Stimulated activated CD4-positive, alpha-beta T cell treated with anti-CD3 and anti-CD28 coated beads, TNF-alpha, amount 100 ng/mL, for 4 hours (primary cell): ENCODE measurements around the gene UQCR10.

Experiments
- DNase-seq, 3 experiments: peaks; one replicate each; pipeline ENCODE4 v3.0.0-alpha.2; 2020; ENCODE audit warnings: low read depth in 3 of 3

Gene UQCR10

DNA sequence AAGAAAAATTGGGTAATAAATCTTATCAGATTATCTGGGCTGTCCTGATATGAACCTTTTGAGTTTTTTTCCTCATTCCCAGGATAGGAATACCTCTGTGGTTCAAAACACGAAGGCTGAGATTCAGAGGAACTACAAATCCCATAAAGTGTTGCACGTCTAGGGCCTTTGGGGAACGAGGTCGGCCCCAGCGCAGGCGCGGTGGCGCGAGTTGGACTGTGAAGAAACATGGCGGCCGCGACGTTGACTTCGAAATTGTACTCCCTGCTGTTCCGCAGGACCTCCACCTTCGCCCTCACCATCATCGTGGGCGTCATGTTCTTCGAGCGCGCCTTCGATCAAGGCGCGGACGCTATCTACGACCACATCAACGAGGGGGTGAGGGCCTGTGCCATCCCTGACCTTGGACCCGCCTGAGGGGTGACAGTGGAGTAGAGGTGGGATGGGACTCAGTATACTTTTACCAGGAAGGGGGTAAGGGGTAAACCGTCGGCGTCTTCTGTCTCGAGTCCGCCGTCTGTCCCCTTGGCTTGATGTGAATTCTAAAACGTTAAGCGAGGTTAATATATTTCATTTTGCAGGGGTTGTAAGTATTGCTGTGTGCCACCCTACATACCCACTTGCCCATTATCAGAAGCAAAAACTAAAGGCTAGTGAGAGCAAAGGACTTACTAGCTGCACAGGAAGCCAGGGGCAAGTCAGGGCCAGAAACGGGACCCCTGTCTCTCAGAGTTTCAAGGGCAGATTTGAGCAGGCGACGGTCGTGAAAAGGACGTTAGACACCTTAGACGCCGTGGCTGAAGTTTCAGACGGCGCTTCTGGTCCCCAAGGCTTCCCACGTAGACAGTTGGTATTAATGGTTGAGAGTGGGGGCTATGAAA is at the start of gene UQCR10:
TSS of gene UQCR10 (plus strand) at position 199 of the 881 bp plus-strand sequence. CDS start at position 229, 30 bp downstream.
- DNase-seq: peak; percentile 82 to 88 (median 84)

GRCh38 chr22:29717789-29718188 is 49.4 kb upstream of the UQCR10 start:
- no peak for DNase-seq

GRCh38 chr22:29718949-29719898 is 47.9 kb upstream of the UQCR10 start:
- DNase-seq: no peak

GRCh38 chr22:29719899-29720645 is 47.1 kb upstream of the UQCR10 start, which contains the start of gene CABP7:
Gene CABP7, plus strand, starts transcription at chr22:29720003. Its CDS starts 422 bp downstream, at chr22:29720425.
- DNase-seq: no peak

DNA sequence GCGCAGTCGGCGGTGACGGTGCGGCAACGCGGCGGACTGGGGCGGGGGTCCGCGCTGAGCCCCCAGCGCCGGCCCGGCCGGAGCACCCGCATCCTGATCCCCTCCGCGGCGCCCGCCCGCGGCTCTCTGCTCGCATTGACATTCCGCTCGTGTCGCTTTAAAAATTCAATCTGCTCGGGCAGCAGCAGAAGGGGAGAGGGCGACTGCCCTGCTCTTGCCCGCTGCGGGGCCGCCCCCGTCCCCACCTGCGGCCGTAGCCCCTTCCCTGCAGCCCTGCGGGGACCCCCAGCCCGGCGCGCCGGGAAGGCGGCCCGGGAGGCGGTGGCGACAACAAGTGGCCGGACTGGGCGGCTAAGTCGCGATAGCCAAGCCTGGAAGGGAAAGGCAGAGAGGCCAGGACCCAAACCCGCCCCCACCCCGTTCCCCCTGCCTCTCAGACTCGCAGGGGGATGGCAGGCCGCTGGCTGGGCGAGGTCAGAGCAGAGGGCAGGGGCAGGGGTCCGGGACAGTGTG is 46.3 kb upstream of the UQCR10 start:
- DNase-seq: no peak

GRCh38 chr22:29722151-29722550 is 45.0 kb upstream of the UQCR10 start:
- no peak for DNase-seq

- DNase-seq: no peak
Measured at GRCh38 chr22:29722587-29722986, 44.6 kb upstream of the UQCR10 start.

DNA sequence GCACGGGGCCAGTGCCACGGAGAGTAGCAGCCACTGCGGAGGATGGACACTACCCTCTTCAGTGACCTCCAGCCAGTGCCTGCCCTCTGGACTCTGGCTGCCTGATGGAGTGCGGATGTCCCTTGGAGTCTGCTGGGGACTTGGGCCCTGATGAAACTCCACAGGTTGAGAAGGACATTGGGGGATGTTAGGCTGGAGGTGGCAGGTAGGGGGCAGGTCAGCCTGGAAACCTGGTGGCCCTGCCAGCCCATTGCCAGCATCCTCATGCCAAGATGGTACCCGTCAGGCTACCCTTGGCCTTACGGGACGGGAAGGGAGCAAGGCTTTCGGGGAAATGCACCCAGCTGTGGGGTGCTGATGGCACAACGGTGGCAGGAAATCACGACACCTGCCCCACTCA is 43.4 kb upstream of the UQCR10 start:
- no peak for DNase-seq

GRCh38 chr22:29724843-29725242 is 42.3 kb upstream of the UQCR10 start:
- no peak for DNase-seq

DNA sequence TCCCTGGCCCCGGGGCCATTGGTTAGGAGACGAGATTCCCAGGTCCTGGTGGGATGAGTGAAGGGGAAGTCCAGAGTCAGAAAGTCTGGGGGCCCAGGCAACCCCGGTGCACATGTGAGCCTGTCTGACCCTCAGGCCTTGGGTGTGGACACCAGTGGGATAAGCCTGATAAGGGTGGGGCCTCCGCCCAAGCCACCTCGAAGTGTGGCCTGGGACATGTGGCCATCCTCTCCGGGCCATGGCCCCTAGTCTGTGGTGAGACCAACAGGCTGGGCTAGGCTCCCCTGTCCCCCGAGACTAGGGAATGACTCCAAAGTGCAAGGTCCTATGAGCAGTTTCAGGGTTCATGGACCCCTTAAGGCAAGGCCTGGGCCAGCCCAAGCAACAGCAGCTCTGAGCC is 41.1 kb upstream of the UQCR10 start:
- no peak for DNase-seq

GRCh38 chr22:29726512-29727130 is 40.5 kb upstream of the UQCR10 start:
- no peak for DNase-seq

DNA sequence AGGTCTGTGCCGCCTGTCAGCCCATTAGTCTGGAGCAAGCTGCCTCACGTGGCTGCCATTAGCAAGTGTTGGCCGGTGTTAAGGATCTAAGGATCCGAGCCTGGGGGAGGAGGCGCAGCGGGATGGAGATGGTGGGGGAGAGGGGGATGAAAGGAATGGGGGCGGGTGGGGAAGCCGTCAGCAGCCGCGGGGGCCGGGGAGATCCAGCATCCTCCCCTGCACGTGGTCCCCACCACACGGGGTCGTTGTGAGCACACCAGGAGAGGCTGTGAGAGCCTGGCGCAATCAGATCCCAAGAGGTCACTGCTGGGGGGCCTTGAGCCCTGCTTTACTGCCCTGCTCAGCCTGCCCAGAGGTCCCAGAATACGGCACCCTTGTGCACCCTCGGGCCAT is 40.0 kb upstream of the UQCR10 start:
- no peak for DNase-seq

- no peak for DNase-seq
Measured at GRCh38 chr22:29729161-29729560, 38.0 kb upstream of the UQCR10 start.

DNA sequence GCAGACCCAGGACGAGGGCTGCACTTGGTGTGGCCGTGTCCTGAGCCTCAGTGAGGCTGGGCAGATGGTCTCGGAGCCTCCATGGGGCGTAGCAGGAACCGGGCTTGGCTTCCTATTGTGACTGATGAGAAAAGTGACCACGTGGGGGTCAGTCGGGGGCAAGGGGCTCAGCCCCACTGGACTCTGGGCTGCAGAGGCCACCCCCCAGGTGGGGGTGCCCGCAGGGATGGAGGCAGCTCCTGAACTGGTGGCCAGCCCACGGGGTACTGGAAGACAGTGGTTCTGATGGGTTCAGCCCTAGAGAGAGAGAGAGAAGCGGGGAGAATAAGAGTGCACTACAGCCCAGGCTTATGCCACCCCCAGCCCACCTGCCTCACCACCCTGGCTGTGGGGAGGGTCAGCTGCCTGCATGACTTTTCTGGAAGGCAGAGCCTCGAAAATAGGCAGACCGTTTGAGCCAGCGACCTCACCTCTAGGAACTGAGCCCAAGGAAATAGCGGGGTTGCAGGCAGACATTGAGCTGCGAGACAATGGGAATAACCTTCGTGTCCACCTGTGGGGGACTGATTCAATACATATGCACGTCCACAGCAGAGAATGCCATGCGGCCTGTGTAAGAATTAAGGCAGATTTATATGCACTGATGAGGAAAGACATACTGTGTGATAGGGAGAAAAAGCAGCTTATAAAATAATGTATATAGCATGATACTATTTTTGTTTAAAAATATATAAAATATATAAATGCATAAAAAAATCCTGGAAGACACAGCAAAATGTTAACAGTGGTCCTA is 35.9 kb upstream of the UQCR10 start:
- no peak for DNase-seq

- DNase-seq: no peak
Measured at GRCh38 chr22:29732883-29733282, 34.3 kb upstream of the UQCR10 start.

GRCh38 chr22:29733362-29734201 is 33.6 kb upstream of the UQCR10 start:
- DNase-seq: no peak

- no peak for DNase-seq
Measured at GRCh38 chr22:29734406-29734805, 32.8 kb upstream of the UQCR10 start.

GRCh38 chr22:29734838-29735237 is 32.3 kb upstream of the UQCR10 start:
- no peak for DNase-seq

DNA sequence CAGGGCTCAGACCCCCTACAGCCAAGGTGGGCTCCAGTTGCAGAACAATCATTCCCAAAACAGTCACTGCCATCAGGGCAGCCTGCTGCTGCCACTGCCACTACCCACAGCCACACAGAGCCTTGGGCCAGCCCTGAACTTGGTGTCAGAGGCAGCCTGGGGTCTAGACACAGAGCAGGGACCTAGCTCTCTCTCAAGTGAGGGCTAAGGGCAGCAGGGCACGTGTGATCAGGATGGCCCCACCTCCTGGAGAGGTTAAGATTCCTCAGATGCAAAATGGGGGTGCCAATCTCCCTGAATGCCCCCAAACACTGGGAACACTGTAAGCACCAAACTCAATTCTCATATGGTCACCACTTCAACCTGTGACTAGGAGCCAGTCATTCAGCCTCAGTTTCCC is 31.8 kb upstream of the UQCR10 start:
- no peak for DNase-seq
